Inflammatory macrophage (primary cell): ENCODE data around the gene BPIFB1.
A peak's percentile ranks its signal among the peaks of the same experiment; 100 is the strongest.

Source experiments
- DNase-seq, 2 donors: peaks; one replicate each; pipeline ENCODE4 v3.0.0-alpha.2; 2020 to 2022

Gene BPIFB1

DNA sequence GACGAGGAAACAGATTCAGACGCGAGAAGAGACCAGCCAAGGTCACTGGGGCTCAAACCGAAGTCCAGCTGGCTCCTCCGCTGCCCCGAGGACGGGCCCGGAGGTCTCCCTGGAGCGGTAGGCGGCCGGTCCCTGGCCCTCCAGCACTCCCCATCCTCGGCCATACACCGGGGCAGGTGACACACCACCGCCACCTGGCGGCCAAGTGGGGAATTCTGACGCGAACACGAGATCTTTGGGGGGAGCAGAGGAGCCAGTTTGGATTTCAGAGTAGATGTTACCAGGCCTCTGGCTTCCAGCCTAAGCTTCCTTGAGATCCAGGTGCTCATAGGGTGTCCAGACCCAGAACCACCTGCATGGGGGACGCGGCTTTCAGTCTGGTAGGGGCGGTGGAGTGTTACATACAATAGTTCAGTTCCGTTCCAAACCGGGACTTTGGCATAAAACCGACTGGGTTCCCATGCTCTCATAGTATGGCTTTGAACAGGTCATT, 16.1 kb downstream of the BPIFB1 start:
- DNase-seq = peak; percentile 52 to 58

GRCh38 chr20:33301192-33301930, 18.3 kb downstream of the BPIFB1 start:
- DNase-seq = no peak

DNA sequence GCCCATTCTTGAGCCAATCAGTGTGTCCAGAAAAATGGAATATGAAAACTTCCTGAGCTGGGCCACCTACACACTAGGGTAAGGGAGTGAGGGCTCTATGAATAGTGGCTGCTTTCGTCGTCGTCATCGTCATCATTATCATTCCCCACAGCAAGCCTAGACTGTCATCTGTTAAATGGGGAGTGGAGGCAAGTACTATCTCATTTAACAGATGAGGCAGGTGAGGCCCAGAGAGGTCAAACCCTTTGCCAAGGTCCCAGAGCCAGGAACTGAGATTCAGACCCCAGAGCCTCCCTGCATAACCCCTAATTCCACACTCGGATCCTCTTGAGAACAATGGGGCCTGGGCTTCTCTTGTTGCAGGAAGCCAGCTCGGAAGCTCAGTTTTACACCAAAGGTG, 20.6 kb downstream of the BPIFB1 start:
- DNase-seq = no peak

DNA sequence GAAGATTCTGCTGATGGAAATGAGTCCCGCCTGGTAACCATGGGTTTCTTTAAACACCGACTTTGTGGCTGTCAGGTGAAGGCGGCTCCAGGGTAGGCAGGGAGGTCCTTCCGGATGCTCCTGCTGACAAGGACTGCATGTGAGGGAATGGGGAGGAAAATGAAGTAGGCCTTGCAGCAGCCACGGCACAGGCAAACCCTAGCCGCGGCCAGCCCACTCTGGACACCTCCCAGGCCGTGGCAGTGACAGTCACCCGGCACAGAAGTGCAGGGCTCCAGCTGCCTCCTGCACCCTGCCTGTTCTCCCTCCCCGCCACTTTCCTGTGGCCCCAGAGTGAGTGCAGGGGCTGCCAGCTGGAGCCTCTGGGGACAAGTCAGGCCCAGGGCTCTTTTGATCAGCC, 21.0 kb downstream of the BPIFB1 start:
- DNase-seq = no peak

- DNase-seq = no peak
Measured at GRCh38 chr20:33305589-33306057, 22.6 kb downstream of the BPIFB1 start.

GRCh38 chr20:33306228-33306627, 23.2 kb downstream of the BPIFB1 start:
- DNase-seq = no peak

GRCh38 chr20:33306807-33307206, 23.8 kb downstream of the BPIFB1 start:
- DNase-seq = no peak

GRCh38 chr20:33308668-33309067, 25.7 kb downstream of the BPIFB1 start:
- DNase-seq = no peak

DNA sequence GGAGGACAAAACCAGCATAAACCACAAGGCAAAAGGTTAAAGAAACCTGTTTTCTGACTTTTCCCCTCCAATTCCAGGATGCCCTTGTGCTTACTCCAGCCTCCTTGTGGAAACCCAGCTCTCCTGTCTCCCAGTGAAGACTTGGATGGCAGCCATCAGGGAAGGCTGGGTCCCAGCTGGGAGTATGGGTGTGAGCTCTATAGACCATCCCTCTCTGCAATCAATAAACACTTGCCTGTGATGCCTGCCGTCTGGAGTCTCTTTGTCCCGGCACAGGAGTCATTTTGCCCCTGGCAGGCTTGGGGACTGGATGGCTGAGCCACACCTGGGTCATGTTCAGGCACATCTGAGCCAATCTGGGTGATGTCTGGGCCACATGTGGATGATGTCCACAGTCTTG, 26.6 kb downstream of the BPIFB1 start:
- DNase-seq = no peak

GRCh38 chr20:33310327-33310899, 27.4 kb downstream of the BPIFB1 start:
- DNase-seq = peak in 1 of 2 donors; percentile 14

DNA sequence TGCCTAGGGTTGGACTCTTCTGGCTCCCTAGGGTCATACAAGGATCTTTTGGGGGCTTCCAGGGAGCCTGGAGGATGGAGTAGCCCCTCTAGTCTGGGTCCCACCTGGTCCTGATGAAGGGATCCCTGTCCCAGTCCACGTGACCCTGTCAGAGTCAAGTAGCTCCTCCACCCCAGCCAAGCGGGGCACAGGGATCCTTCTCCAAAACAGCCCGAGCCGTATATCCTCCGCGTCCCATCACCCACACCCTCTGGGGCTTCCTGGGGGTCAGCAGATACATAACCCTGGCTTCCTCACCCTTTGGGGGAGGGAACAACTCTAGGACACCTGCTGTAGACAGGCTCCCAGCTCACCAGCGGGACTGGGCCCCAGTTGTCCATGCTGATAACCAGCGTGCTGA, 28.0 kb downstream of the BPIFB1 start:
- no peak for DNase-seq

DNA sequence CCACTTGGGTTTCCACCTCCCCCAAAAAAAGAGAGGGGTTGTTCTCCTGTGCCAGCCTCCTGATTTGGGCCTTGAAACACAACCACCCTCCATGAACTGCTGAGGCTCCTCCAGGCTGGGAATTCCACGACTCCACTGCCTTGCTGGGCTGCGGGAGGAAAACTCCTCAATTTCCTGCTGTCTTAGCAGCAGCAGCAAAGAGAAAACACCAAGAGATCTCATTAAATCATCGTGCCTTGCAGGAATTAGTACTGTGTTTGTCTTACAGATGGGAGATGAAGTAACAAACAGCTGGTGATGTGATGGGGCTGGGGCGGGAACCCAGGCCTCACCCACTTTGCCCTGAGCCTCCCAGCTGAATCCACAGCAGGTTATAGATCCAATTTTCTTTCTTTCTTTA, 29.0 kb downstream of the BPIFB1 start:
- DNase-seq = no peak

DNA sequence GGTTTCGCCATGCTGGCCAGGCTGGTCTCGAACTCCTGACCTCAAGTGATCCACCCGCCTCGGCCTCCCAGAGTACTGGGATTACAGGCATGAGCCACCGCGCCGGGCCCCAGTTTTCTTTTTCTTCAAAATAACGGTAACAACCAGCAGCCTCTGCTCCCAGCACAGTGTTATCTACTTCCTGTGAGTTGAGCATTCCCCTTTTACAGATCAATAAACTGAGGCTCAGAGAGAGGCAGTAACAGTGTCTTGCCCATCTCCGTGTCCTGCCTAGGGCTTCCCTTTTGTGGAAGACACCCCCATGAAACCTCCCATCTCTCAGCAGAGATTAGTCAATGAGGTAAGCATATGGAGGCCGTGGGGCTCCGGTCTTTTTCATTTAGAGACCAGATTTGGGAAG, 29.6 kb downstream of the BPIFB1 start:
- no peak for DNase-seq

DNA sequence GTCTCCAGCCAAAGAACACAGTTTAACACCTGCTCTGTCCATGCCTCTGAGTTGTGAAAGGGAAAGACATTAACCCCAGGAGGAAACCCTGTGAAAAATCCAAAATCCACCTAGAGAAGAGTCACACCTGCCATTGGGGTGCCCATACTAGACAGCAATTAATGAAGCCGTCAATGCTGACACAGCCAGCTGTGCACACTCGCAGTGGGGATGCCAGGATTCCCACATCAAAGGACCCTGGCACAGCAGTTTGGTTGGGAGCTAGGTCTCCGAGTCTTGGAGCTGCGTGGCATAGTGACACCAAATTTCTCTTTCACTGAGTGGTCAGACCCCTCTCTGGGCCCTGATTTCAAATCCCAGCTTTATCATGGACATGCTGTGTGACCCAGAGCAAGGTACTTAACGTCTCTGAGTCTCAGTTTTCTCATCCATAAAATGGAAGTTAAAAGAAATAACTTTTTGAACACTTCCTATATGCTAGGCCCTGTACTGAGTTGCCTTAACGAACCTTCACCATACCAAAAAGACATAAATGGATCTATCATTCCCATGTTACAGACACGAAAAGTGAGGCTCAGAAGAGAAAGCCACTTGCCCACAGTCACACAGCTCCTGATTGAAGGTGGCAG, 30.8 kb downstream of the BPIFB1 start:
- no peak for DNase-seq

GRCh38 chr20:33316343-33316742, 33.3 kb downstream of the BPIFB1 start:
- no peak for DNase-seq

DNA sequence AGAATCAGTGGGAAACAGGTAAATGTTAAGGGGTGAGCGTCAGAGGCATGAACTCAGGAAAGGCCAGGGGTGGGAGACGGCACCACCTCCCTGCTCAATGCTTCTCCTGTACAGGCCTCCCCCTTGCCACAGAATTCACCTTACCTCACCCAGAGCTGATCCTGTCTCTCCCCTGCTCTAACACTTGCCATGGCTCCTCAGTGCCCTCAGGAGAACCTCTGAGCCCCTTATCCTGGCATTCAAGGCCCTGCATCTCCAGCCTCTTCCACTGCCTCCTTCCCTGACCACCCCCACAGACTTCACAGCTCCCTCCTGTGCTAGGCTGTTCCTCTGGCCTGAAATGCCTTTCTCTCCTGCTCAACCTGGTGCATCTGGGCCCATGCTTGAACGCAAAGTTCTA, 33.9 kb downstream of the BPIFB1 start:
- DNase-seq = no peak

DNA sequence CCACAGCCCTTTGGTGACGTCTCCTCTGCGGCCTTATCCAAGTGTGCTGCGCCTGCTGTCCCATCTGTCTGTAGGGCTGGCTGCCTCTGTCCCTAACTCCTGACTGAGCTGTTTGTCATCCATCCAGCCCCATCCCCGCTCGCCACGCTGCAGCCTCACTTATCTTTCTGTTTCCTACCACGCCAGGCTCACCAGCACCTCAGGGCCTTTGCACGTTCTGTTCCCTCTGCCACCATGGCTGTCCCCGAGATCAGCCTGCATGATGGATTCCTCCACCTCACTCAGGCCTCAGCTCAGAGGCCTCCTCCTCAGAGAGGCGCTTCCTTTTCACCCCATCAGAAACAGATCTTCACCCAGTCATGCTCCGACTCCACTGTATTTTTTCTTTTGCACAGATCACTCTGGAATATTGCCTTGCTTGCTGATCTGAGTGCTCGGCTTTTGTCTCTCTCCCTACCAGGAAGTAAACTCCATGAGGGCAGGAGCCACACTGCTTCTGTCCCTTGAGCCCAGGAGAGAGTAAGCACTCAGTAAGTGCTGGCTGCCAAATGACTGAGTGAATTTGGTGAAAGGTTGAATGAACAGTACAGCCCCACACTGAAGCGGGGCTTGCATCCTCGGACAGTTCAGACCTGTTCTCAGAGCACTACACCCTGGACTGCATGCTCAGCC, 34.5 kb downstream of the BPIFB1 start:
- DNase-seq = no peak

- no peak for DNase-seq
Measured at GRCh38 chr20:33318096-33318429, 35.0 kb downstream of the BPIFB1 start.

DNA sequence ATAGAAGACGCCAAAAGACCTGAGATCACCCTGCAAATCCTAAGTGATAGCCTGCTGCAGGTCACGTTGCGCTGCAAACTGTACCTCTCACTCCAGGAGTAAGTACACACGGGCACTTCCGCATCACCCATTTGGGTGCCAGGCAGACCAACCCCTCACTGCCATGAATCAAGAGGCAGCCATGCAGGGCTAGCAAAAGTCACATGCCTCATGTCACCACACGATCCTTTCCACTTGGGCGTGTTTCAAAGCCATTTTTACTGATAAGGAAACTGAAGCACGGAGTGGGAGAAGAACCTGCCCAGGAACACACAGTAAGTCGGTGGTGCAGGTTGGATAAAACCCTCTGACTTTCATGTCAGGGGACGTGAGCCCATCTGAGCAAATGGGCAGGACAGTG, 37.0 kb downstream of the BPIFB1 start:
- DNase-seq = no peak

- no peak for DNase-seq
Measured at GRCh38 chr20:33322456-33322855, 39.4 kb downstream of the BPIFB1 start.

GRCh38 chr20:33323236-33323635, 40.2 kb downstream of the BPIFB1 start:
- DNase-seq = no peak

DNA sequence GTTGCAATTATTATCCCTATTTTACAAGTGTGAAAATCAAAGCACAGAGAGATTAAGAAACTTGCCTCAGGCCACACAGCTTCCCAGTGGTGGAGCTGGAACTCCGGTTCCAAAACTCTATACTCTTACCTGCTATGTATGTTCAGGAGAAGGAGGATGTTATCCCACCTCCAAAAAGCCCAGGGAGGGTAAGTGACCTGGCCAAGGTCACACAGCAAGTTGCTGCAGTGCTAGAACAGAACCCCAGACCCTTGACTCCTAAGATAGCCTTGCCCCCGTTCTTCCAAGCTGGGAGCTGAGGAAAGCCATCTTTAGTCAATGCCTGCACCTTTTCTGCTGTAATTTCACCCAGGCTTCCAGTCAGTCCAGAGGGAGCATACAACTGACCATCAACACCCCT, 42.3 kb downstream of the BPIFB1 start:
- no peak for DNase-seq
